GM19035 (cell line): Measurements from ENCODE around the gene COL19A1.

Experiments
- ATAC-seq: cut with Tn5 transposase; IDR thresholded peaks from one replicate; pipeline ENCODE4 v1.9.1; 2021; ENCODE audit not compliant: unreplicated experiment

COL19A1 gene

GRCh38 chr6:70219943-70220613 lies 353.7 kb downstream of the COL19A1 start:
- ATAC-seq: no peak

GRCh38 chr6:70221025-70221714 lies 354.8 kb downstream of the COL19A1 start:
- ATAC-seq: no peak

GRCh38 chr6:70221715-70222438 lies 355.5 kb downstream of the COL19A1 start:
- no peak for ATAC-seq

- no peak for ATAC-seq
These were observed 356.0 kb downstream of the COL19A1 start for GRCh38 chr6:70222439-70222749.

- no peak for ATAC-seq
These were observed 358.7 kb downstream of the COL19A1 start for GRCh38 chr6:70225055-70225454.

- no peak for ATAC-seq
These were observed 365.0 kb downstream of the COL19A1 start for GRCh38 chr6:70231311-70231710.

- ATAC-seq: no peak
These were observed 368.3 kb downstream of the COL19A1 start for GRCh38 chr6:70234561-70235236.

- ATAC-seq: no peak
These were observed 370.0 kb downstream of the COL19A1 start for GRCh38 chr6:70236343-70236742.

GRCh38 chr6:70241031-70241430 lies 374.7 kb downstream of the COL19A1 start:
- no peak for ATAC-seq

GRCh38 chr6:70241991-70242420 lies 375.6 kb downstream of the COL19A1 start:
- ATAC-seq: no peak

- ATAC-seq: no peak
These were observed 379.8 kb downstream of the COL19A1 start for GRCh38 chr6:70246118-70246517.

- ATAC-seq: no peak
These were observed 386.2 kb downstream of the COL19A1 start for GRCh38 chr6:70252604-70253003.

GRCh38 chr6:70253923-70254322 lies 387.6 kb downstream of the COL19A1 start:
- no peak for ATAC-seq

- ATAC-seq: no peak
These were observed 388.4 kb downstream of the COL19A1 start for GRCh38 chr6:70254784-70255183.

GRCh38 chr6:70257768-70258273 lies 391.5 kb downstream of the COL19A1 start:
- ATAC-seq: no peak

- no peak for ATAC-seq
These were observed 392.1 kb downstream of the COL19A1 start for GRCh38 chr6:70258483-70258882.
